Inflammatory macrophage treated with lipopolysaccharide for 1 hour (primary cell): ENCODE measurements around the gene SLC45A3.
"Not testable (repeated sequence)": the region's sequence is repeated elsewhere in the genome, so short reads cannot be mapped to it uniquely, and the experiment has no call there.

ENCODE experiments used
- DNase-seq, 2 donors: peaks; one replicate each; pipeline ENCODE4 v3.0.0-alpha.2; 2020 to 2022

SLC45A3 gene

GRCh38 chr1:205680073-205680851 is at the start of gene SLC45A3:
TSS of gene SLC45A3 (minus strand) at chr1:205680509. CDS start at chr1:205664656, 15,853 bp downstream.
- DNase-seq = no peak

GRCh38 chr1:205726619-205727125 is 46.4 kb upstream of the SLC45A3 start:
- no peak for DNase-seq

- DNase-seq = no peak
Observed at GRCh38 chr1:205725514-205725913, 45.2 kb upstream of the SLC45A3 start.

- DNase-seq = not testable (repeated sequence)
Observed at GRCh38 chr1:205720740-205721139, 40.4 kb upstream of the SLC45A3 start.

- DNase-seq = no peak
Observed at GRCh38 chr1:205719762-205720161, 39.5 kb upstream of the SLC45A3 start.

GRCh38 chr1:205719015-205719414 is 38.7 kb upstream of the SLC45A3 start:
- DNase-seq = no peak

- DNase-seq = no peak
Observed at GRCh38 chr1:205716371-205717132, 36.2 kb upstream of the SLC45A3 start.

GRCh38 chr1:205715628-205716027 is 35.3 kb upstream of the SLC45A3 start:
- peak; percentile 51 to 56 for DNase-seq

- no peak for DNase-seq
Observed at GRCh38 chr1:205714906-205715246, 34.6 kb upstream of the SLC45A3 start.

- no peak for DNase-seq
Observed at GRCh38 chr1:205714190-205714905, 34.0 kb upstream of the SLC45A3 start.

- DNase-seq = peak; percentile 72 to 95
Observed at GRCh38 chr1:205711105-205712048, 31.1 kb upstream of the SLC45A3 start.

- no peak for DNase-seq
Observed at GRCh38 chr1:205710201-205711062, 30.1 kb upstream of the SLC45A3 start.

- DNase-seq = no peak
Observed at GRCh38 chr1:205709640-205710039, 29.3 kb upstream of the SLC45A3 start.

GRCh38 chr1:205709059-205709398 is 28.7 kb upstream of the SLC45A3 start:
- DNase-seq = no peak

GRCh38 chr1:205706601-205707502 is 26.5 kb upstream of the SLC45A3 start:
- peak; percentile 49 to 74 for DNase-seq

- DNase-seq = peak; percentile 51 to 66
Observed at GRCh38 chr1:205704903-205705302, 24.6 kb upstream of the SLC45A3 start.

GRCh38 chr1:205703072-205703471 is 22.8 kb upstream of the SLC45A3 start:
- DNase-seq = no peak

GRCh38 chr1:205701891-205702290 is 21.6 kb upstream of the SLC45A3 start:
- DNase-seq = no peak

- DNase-seq = no peak
Observed at GRCh38 chr1:205701420-205701819, 21.1 kb upstream of the SLC45A3 start.

- DNase-seq = no peak
Observed at GRCh38 chr1:205700865-205701401, 20.6 kb upstream of the SLC45A3 start.
